ENCODE results near the gene CLDN14.

The CLDN14 gene

DNA sequence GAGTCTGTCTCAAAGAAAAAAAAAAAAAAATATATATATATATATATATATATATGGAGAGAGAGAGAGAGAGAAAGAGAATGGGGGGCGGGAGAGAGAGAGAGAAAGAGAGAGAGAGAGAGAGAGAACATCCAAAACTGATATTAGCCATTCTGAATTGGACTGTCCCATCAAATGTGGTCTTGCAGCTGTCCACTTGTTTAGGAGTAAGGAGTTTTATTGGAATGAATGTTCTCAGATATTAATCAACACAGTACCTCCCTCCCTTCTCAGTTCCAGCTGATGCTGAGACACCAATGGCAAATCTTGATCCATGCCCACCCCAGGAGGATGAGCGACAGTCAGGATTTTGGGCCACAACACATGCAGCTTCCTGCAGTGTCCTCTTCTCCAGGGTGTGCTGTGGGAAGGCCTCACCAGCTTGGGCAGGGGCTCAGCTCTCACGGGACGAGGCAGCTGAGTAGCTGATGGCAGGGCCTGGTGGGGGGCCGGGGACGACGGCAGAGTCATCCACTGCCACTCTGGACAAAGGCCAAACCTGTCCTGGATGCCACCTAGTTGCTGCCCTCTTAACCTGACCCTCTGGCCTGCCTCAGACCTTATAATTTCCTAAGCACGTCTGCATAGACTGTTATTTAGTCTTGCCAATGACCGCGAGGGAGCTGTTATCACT is 9.3 kb upstream of the CLDN14 start:
- TF ChIP-seq, protein P1, sequence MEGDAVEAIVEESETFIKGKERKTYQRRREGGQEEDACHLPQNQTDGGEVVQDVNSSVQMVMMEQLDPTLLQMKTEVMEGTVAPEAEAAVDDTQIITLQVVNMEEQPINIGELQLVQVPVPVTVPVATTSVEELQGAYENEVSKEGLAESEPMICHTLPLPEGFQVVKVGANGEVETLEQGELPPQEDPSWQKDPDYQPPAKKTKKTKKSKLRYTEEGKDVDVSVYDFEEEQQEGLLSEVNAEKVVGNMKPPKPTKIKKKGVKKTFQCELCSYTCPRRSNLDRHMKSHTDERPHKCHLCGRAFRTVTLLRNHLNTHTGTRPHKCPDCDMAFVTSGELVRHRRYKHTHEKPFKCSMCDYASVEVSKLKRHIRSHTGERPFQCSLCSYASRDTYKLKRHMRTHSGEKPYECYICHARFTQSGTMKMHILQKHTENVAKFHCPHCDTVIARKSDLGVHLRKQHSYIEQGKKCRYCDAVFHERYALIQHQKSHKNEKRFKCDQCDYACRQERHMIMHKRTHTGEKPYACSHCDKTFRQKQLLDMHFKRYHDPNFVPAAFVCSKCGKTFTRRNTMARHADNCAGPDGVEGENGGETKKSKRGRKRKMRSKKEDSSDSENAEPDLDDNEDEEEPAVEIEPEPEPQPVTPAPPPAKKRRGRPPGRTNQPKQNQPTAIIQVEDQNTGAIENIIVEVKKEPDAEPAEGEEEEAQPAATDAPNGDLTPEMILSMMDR (IDR thresholded peaks at IDR 0.05; ENCODE audit: borderline replicate concordance, insufficient read depth, low read depth, low read length): no peak
- H3K4me3 ChIP-seq (ENCODE audit: low read depth, low read length): no peak overlapping the region

DNA sequence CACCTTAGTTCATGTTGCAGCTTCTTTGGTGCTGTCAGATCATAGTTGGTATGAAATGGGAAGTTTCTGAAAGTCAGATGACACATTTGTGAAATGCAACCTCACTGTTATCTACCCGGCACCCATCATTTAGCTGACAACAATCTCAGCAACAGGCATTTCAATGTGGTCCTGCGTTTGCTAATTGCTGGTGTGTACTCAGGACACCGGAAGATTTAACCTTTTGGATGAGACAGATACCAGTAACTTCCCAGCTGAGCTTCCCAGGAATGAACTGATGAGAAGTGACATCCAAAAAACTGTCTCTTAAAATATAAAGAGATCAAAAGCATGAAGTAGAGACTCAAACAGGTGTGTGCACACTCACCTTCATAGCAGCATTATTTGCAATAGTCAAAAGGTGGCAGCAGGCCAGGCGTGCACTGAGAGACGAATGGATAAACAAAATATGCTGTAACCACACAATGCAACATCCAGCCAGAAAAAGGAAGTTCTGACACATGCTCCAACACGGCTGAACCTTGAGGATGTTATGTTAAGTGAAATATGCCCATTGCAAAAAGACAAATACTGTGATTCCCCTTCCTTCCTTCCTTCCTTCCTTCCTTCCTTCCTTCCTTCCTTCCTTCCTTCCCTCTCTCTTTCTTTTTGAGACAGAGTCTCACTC is 7.9 kb upstream of the CLDN14 start:
- no peak overlapping the region for H3K4me3 ChIP-seq (ENCODE audit: low read depth, low read length)
- TF ChIP-seq, protein P1 (IDR thresholded peaks at IDR 0.05; ENCODE audit: borderline replicate concordance, insufficient read depth, low read depth, low read length): no peak

DNA sequence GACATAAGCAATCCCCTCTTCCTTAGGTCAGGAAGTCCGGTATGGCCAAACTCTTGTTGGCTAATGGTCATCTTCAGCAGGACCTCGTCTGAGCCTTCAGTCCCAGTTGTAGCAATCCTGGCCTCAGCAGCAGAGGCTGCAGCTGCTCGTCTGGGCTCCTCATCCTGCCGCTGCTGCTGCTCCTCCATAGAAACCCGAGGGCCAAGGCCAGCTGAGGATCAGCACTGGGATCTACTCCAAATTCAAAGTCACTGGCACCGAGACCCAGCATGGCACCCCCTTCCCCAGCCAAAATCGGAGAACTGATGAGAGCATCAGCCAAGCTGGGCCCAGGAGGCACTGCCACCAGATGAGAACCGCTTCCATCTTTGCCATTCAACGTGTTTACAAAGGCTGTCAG is 6.3 kb upstream of the CLDN14 start:
- TF ChIP-seq, protein P1 (IDR thresholded peaks at IDR 0.05; ENCODE audit: borderline replicate concordance, insufficient read depth, low read depth, low read length): no peak
- no peak overlapping the region for H3K4me3 ChIP-seq (ENCODE audit: low read depth, low read length)

DNA sequence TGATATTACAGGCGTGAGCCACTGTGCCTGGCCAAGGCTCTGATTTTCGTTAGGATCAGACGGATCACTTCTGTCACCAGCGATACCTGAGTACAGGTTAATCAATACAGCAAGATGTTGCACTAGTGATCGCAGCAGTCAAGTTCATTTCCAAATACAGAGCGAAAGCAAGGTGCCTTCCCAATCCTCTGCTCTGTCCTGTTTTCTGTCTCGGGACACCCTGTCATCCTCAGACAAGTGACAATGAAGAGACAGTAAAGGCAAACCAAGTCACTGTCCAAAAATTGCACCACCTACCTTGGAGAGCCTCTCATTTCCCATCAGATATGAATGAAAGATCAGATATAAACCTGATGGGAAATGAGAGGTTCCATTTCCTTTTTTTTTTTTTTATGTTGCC is 5.6 kb upstream of the CLDN14 start:
- no peak overlapping the region for H3K4me3 ChIP-seq (ENCODE audit: low read depth, low read length)
- TF ChIP-seq, protein P1 (IDR thresholded peaks at IDR 0.05; ENCODE audit: borderline replicate concordance, insufficient read depth, low read depth, low read length): no peak

DNA sequence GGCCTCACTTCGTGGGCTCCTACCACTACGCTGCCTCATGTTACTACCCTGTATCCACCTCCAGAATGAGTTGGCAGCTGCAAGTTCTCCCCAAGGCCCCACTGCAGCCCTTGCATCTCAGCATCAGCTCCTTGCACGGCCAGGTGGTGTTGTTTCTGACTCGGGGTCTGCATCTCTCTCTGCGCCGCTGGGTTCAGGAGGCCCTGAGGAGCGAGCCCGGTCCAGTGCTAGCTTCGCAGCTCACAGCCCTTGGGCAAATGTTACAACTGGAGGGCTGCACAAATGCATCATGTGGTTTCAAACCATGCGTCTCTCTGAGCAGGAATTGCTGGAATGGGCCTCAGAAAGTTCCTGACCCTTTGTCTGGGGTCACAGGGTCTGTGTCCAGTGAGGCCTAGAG is 3.2 kb upstream of the CLDN14 start:
- TF ChIP-seq, protein P1 (IDR thresholded peaks at IDR 0.05; ENCODE audit: borderline replicate concordance, insufficient read depth, low read depth, low read length): no peak
- H3K4me3 ChIP-seq (ENCODE audit: low read depth, low read length): no peak overlapping the region

DNA sequence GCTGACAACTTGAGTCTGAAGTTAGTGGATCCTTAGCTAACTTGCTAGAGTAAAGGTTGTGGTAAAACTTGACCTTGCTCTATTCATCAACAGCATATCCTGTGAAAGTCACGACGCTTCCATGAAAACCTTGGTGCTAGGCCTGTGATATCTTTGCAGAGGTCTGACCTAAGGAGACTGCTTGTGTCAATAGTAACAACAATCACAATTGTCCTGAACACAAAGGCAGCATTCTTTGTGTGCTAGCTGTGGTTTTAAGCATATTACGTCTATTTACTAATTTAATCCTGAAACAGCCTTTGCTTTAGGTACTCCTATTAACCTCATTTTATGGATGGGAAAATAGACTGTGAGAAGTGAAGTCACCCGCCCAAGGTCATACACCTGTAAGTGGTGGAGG is 2.8 kb upstream of the CLDN14 start:
- H3K4me3 ChIP-seq (ENCODE audit: low read depth, low read length): no peak overlapping the region
- TF ChIP-seq, protein P1 (IDR thresholded peaks at IDR 0.05; ENCODE audit: borderline replicate concordance, insufficient read depth, low read depth, low read length): no peak

DNA sequence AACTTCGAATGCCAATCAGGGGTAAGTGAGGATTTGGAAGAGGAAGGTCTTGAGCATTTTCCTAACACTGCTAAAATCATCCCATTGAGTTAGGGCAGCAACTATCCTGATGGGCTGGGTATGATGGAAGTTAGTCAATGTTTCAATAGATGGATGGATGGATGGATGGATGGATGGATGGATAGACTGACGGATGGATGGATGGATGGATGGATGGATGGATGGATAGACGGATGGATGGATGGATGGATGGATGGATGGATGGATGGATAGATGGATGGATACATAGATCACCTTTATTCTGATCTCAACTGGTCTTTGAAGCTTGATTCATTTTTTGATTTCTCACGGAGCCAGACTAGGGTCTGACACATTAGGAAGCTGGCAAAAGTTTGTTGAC is 2.3 kb upstream of the CLDN14 start:
- TF ChIP-seq, protein P1 (IDR thresholded peaks at IDR 0.05; ENCODE audit: borderline replicate concordance, insufficient read depth, low read depth, low read length): no peak

More for the DNA sequence above, 2.3 kb upstream of the CLDN14 start:
- no peak overlapping the region for H3K4me3 ChIP-seq (ENCODE audit: low read depth, low read length)
